Activated CD4-positive, alpha-beta T cell treated with anti-CD3 and anti-CD28 coated beads, Interleukin-2, amount 50 U/mL, for 16 hours (primary cell): ENCODE measurements around the gene CEP83.

Experiments
- DNase-seq: peaks from one replicate; pipeline ENCODE4 v3.0.0-alpha.2; 2020

CEP83 gene

DNA sequence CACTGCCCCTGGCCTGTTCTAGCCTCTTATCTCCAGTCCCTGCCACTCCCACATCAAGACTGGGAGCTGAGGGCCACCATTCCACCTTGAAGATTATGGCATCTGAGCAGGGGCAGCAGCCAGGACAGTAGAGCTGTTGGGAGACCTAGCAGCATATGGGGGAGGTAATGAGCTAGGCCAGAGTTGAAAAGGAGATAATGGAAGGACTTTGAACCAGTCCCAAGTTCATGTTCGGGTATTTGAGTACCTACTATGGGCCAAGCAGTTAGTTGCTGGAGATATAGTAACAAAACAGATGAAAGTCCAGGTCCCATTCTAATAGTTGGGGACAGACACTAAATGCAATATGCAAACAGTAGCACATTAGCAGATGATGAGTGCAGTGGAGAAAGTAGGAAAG is 159.8 kb downstream of the CEP83 start:
- DNase-seq: no peak

DNA sequence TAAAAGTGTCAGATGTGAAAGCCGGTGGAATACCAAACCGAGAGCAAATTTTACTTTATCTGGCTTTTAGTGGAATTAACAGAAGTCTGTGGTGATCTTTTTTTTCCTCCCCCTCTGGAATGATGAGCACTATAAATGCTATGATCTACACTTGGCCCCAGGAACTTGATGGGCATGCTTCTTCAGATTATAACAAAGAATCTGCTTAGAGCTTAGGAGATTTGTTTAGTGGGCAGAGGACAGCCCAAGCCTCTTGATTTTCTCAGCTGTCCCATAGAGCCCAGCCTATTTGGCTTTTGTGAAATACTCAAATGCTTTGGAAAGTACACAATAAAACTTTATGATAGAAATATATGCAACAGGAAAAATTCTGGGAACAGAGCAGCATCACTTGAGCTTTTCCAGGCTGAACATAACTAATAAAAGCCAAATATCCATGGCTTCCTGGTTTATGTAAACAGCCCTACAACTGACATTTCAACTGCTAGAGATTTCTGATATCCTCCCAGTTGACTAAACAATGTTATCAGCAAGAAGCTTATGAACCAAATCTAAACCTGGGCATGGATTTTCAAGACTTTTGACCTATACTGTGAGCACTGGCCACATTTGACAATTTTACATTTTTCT is 161.7 kb downstream of the CEP83 start:
- no peak for DNase-seq

DNA sequence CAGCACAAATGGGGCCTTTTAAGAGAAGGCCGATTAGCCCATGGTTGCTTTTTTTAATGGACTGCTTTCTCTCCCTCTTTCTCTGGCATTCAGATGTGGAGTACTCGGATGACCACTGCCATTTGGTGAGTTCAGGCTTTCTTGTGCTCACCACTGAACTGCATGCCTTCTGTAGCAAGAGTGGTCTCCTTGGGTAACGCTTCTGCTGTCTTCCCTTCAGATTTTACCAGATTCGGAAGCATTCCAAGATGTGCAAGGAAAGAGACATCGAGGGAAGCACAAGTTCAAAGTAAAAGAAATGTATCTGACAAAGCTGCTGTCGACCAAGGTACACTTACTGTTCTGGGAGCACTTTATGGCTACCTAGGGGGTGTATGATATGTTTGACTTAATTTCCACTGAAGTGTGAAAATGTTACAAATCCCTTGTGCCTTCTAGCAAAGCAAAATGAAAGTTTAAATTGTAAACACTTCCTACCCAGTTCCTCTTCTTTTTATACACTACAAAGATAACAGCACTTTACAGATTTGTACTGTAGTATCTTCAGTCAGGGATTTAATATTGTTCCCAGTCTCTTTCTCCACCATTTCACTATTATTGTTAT is 162.5 kb downstream of the CEP83 start:
- DNase-seq: no peak

- DNase-seq: no peak
Measured at GRCh38 chr12:94290353-94290752, 169.3 kb downstream of the CEP83 start.

- DNase-seq: no peak
Measured at GRCh38 chr12:94289461-94290312, 170.0 kb downstream of the CEP83 start.

DNA sequence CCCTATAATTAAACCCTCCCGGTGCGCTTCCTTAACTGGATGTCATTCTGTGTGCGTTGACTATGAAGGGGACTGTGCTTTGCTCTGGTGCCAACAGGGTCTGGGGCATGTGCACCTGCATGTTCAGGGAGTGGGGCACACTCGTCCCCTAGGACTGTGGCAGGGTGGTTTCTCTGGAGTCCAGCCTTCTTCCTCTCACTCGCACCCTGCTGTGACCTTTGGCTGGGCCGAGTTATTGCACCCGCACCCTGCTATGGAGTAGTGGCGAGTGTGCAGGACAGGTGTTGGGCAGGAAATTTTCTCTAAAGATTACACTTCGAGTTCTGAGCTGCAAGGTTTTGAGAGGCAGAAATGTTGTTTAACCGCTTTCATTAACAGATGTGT is 172.4 kb downstream of the CEP83 start:
- no peak for DNase-seq

GRCh38 chr12:94286583-94287244 is 173.0 kb downstream of the CEP83 start:
- no peak for DNase-seq

GRCh38 chr12:94285943-94286582 is 173.6 kb downstream of the CEP83 start:
- no peak for DNase-seq

GRCh38 chr12:94284859-94285258 is 174.8 kb downstream of the CEP83 start:
- no peak for DNase-seq

DNA sequence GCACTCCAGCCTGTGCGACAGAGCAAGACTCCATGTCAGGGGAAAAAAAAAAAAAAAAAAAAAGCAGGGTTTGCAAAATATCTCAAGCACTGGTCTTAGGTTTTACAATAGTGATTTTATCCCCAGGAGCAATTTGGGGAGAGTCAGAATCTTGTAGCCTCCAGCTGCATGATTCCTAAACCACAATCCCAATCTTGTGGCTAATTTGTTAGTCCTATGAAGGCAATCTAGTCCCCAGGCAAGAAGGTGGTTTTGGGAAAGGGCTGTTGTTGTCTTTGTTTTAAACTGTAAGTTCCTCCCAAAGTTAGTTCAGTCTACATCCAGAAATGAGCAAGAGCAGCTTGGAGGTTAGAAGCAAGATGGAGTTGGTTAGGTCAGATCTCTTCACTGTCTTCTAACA is 175.6 kb downstream of the CEP83 start:
- no peak for DNase-seq

- DNase-seq: peak; percentile 48
Measured at GRCh38 chr12:94282675-94283074, 177.0 kb downstream of the CEP83 start.

GRCh38 chr12:94280063-94280462 is 179.6 kb downstream of the CEP83 start:
- DNase-seq: no peak

- DNase-seq: no peak
Measured at GRCh38 chr12:94277426-94278000, 182.2 kb downstream of the CEP83 start.

DNA sequence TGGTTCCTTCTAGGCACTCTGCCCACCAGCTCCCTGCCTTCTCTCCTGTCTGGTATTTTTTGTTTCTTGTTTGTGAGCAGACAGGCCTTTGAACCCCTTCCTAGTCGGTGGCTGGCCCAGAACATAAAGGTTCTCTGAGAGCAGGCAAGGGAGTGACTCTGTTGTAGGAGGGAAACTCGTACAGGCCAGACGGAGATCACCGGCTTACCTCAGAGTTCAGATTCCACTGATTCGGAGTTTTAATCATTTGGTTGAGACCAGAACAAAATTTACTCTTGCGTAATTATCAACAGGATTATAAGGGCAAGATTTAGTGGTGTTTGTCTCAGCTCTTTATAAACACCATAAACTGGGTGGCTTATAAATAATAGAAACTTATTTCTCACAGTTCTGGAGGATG is 182.9 kb downstream of the CEP83 start:
- no peak for DNase-seq

GRCh38 chr12:94273272-94273671 is 186.4 kb downstream of the CEP83 start:
- DNase-seq: no peak

- no peak for DNase-seq
Measured at GRCh38 chr12:94272280-94272679, 187.4 kb downstream of the CEP83 start.

GRCh38 chr12:94271351-94271750 is 188.3 kb downstream of the CEP83 start:
- peak; percentile 45 for DNase-seq

DNA sequence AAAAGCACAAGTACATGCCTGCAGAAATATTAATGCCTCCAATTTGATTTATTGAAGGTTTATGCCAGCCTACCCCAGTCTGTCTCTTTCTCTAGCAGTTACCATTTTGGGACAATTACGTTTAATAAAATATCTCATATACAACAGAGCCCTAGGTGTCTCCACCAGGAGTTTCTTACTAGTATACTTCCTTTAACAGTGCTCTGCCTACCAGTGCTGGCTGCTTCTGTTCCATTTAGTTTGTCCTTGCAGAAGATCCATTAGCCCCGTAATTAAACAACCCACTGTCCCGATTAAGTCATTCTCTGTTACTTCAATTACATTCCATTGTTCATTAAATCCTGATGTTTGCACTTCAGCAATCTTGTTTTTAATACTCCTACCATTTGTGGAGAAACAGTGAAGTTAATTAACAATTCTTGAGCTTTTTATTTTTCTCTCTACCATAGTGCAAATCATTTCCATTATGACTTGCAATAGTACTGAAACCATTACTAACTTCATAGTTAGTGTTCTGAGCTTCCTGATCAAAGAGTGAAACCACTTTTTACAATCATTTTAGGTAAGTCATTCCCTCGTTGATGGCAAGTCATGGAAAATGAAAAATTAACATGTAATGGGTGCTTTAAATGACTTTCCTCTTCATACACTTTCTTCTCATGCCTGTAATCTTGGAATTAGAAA is 190.2 kb downstream of the CEP83 start:
- DNase-seq: peak; percentile 60

GRCh38 chr12:94267921-94268471 is 191.7 kb downstream of the CEP83 start:
- no peak for DNase-seq

DNA sequence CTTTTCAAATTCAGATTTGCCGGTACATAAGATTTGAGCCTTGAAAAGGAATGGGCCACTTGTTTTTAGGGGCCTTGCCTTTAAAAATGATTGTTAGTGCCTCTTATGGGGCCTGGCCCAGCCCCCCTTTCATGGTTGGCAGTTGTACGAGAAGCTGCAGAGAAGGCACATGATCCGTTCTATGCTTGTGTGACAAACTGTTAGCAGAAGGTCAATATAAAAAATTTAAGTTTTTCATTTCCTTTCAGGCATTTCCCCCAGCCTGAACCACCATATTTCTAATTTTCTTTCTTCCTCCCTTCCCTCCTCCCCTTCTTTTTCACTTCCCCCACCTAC is 192.2 kb downstream of the CEP83 start:
- no peak for DNase-seq

- DNase-seq: no peak
Measured at GRCh38 chr12:94266796-94267536, 192.7 kb downstream of the CEP83 start.
